Subcutaneous adipose tissue (tissue), 4 donors: ENCODE results near the gene TM9SF1. TPM values are rescaled to one million over a fixed set of nuclear protein-coding genes. Genes with fewer than 3 reads are reported as not detected.

ENCODE experiments used
- CTCF ChIP-seq: fragments of 450-650 bp; IDR thresholded peaks from one replicate; pipeline ENCODE4 v1.5.1; 2016; ENCODE audit warnings: low read depth, mild to moderate bottlenecking, control low read depth, antibody characterized with exemption, moderate library complexity
- total RNA-seq, 4 donors: library from RNA; depleted of rRNA; stranded (reverse); fragments of >200 nt; gene quantifications; one replicate each; pipeline ENCODE4 v1.1.0, GENCODE V29; 2016

Gene TM9SF1
- total RNA-seq, 4 donors from 2014 or later = 36.7 to 46.6 (median 41.5) TPM

DNA sequence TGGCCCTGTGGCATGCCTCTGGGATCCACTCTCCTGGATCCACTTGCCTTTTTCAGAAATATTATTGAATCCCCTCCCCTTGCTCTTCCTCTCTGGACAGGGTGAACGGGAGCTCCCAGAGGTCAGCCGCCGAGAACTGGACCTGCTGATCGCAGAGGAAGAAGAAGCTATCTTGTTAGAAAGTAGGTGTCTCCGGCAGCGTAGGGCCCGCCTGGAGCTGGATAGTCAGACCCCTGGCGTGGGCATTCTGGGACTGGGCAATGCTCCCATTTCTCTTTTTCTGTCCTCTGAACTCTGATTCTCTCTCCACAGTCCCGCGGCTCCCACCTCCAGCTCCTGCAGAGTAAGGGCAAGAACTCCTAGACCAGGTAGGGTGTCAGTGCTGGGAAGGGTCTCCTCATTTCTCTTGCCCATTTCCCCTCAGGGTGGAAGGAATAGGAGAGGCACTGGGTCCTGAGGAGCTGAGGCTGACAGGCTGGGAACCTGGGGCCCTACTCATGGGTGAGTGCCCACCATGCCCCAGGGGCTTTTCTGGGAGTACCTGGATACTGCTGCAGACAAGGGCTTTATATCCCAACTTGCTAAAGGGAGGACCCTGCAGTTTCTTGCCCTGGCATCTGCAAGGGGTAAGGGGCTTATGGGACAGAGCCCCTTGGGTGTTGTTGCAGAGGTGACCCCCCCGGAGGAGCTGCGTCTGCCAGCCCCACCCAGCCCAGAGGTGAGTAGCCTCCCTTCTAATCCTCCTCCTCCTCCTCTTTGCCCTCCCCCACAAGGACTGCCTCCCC is 18.0 kb downstream of the TM9SF1 start:
- no peak for TF ChIP-seq CTCF

- no peak for TF ChIP-seq CTCF
Observed at GRCh38 chr14:24176599-24176998, 18.6 kb downstream of the TM9SF1 start.

GRCh38 chr14:24172871-24173281 is 22.4 kb downstream of the TM9SF1 start:
- no peak for TF ChIP-seq CTCF

DNA sequence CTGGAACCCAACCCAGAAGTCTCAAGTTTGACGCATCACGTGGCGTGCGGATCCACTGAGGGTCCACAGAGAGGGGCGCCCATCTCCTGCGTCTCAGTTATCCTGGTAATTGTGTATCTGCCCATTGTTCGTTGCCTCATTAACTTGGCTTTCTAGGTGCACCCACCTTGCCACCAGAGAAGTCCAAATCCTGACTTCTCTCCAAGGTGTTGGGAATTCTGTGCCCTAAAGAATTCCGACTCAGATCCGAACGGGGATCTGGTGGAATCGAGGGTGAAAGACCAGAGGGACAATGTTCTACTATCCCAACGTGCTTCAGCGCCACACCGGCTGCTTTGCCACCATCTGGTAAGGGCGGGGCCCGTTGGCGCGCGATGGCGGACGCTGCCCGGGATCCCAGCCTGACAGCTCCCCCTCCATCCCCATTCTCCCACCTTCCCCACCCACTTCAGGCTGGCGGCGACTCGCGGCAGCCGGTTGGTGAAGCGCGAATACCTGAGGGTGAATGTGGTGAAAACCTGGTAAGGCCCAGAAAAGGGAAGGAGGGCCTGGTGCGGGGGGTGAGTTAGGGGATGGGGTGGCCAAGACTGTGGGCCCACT is 22.9 kb downstream of the TM9SF1 start:
- TF ChIP-seq CTCF = no peak

GRCh38 chr14:24171422-24172260 is 23.6 kb downstream of the TM9SF1 start, which contains the start of gene REC8:
Gene REC8, plus strand, starts transcription at chr14:24172080. Its CDS starts 473 bp downstream, at chr14:24172553.
- no peak for TF ChIP-seq CTCF

- no peak for TF ChIP-seq CTCF
Observed at GRCh38 chr14:24167469-24168114, 27.6 kb downstream of the TM9SF1 start.
